ENCODE data around the gene IL4I1. TPM values are rescaled to one million over a fixed set of nuclear protein-coding genes. Genes with fewer than 3 reads are reported as not detected.
"Not testable (repeated sequence)": the region's sequence is repeated elsewhere in the genome, so short reads cannot be mapped to it uniquely, and the experiment has no call there.

Gene IL4I1
- total and polyA plus RNA-seq, 2 of the 8 experiments (the other 6 are each of a cell fraction or from before 2014, with no cell fraction given), result 0.41 to 0.76 TPM

DNA sequence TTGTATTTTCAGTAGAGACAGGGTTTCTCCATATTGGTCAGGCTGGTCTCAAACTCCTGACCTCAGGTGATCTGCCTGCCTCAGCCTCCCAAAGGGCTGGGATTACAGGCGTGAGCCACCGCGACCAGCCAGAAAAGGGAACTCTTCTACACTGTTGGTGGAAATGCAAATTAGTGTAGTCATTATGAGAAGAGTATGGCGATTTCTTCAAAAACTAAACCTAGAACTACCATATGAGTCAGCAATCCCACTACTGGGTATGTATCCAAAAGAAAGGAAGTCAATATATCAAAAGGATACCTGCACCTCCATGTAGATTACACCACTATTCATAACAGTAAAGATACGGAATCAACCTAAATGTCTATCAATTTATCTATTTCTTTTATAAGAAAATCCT is 47.9 kb upstream of the IL4I1 start:
- H3K79me2 ChIP-seq (ENCODE audit: control insufficient read depth in 1 of 2, insufficient read depth in 2 of 2, low read length in 2 of 2); H3K56ac ChIP-seq (replicated peaks; ENCODE audit: insufficient read length, low read depth, low read length); H4K8ac ChIP-seq (ENCODE audit: extremely low read depth, insufficient read depth, low read length); H2BK12ac ChIP-seq (ENCODE audit: low read depth, low read length); DNase-seq (ENCODE audit: low read depth in 1 of 2, low spot score in 2 of 2); POLR2A ChIA-PET (ENCODE audit: partially characterized antibody); H3K36me3 ChIP-seq (ENCODE audit: control insufficient read depth in 2 of 4, insufficient read depth in 4 of 4, low read length in 3 of 4); H3K23me2 ChIP-seq (ENCODE audit: low read depth, low read length); H3K4me2 ChIP-seq (ENCODE audit: insufficient read depth in 1 of 2, low read depth in 2 of 2, low read length in 2 of 2); H3K27me3 ChIP-seq (replicated peaks in 1 of 4; ENCODE audit: control insufficient read depth in 3 of 4, extremely low read depth in 1 of 4, insufficient read depth in 3 of 4, low read length in 3 of 4); H2BK5ac ChIP-seq (ENCODE audit: low read depth, low read length); H3K23ac ChIP-seq (ENCODE audit: insufficient read length); H4K20me1 ChIP-seq (replicated peaks in 1 of 2; ENCODE audit: control insufficient read depth in 1 of 2, insufficient read depth in 2 of 2, low read length in 2 of 2); H2AK5ac ChIP-seq (ENCODE audit: low read depth, low read length); H4K5ac ChIP-seq (ENCODE audit: insufficient read length, low read depth, low read length); H3K18ac ChIP-seq (ENCODE audit: extremely low read depth, low read length); H3K79me1 ChIP-seq (ENCODE audit: low read depth, low read length); H2AFZ ChIP-seq (ENCODE audit: low read length); FAIRE-seq; H3K9me3 ChIP-seq (ENCODE audit: insufficient read depth in 2 of 2, low read depth in 1 of 2, low read length in 1 of 2); H2BK20ac ChIP-seq (ENCODE audit: low read length); H2BK15ac ChIP-seq (ENCODE audit: low read length); H3K4ac ChIP-seq (replicated peaks; ENCODE audit: insufficient read length, low read depth, low read length); H3K27ac ChIP-seq (ENCODE audit: low read depth, low read length); H3K14ac ChIP-seq (ENCODE audit: insufficient read length); H3K4me1 ChIP-seq (replicated peaks in 1 of 4; ENCODE audit: control insufficient read depth in 3 of 4, insufficient read depth in 4 of 4, low read length in 3 of 4); H2BK120ac ChIP-seq (replicated peaks; ENCODE audit: low read depth, low read length); H4K91ac ChIP-seq (replicated peaks; ENCODE audit: insufficient read length, low read length); H3K4me3 ChIP-seq (ENCODE audit: extremely low read depth in 1 of 4, insufficient read depth in 2 of 4, low read depth in 3 of 4, low read length in 4 of 4); H3K9ac ChIP-seq (replicated peaks in 1 of 4; ENCODE audit: extremely low read depth in 1 of 4, low read depth in 3 of 4, low read length in 3 of 4): not testable (repeated sequence)
- WGBS, 2 experiments (ENCODE audit: extremely low coverage in 1 of 2, insufficient coverage in 1 of 2, insufficient read length in 1 of 2, insufficient replicate concordance in 2 of 2, low coverage in 1 of 2, low lambda C conversion rate in 2 of 2, missing lambda C conversion rate in 1 of 2), result 87% methylated on average over 5 of the region's 5 CpGs; no CpG with 5 or more reads in 1 of the 2 experiments
- CTCF ChIA-PET (ENCODE audit: partially characterized antibody), result interaction anchor here (1.5 to 10.3 kb wide), 2 partner anchors 37 to 38 kb away, joined by 6 to 231 read pairs; no protein-coding TSS in a partner anchor

Measured in H1 (cell line).